ENCODE results near the gene AMZ2. TPM values are rescaled to one million over a fixed set of nuclear protein-coding genes. Genes with fewer than 3 reads are reported as not detected.

The AMZ2 gene
- total RNA-seq, 1 experiment from 2014 or later, result 54.6 TPM

- ChIA-PET CTCF (interaction anchor here (1.1 kb wide), 1 partner anchor 96 kb away, joined by 5 read pairs; no protein-coding TSS in a partner anchor), POLR2A (no interaction called here)
- Mint-ChIP-seq H3K27ac (peak overlapping the region; percentile 1; the same call in 1 of the 2 replicates), H3K27me3 (ENCODE audit: low read depth) (no peaks in the 10 kb centered on the region), H3K9me3 (peaks cover 11% of the 10 kb centered on the region), H3K36me3 (peaks cover 3% of the 10 kb centered on the region), H3K4me3 (no peak overlapping the region), H3K4me1 (peaks cover 17% of the 10 kb centered on the region)
- DNase-seq (ENCODE audit: low spot score) (no peak), ATAC-seq (no peak)
- TF ChIP-seq SMAD4 (CRISPR knock-in tag; IDR thresholded peaks at IDR 0.05) (no peak), PREB (CRISPR knock-in tag; IDR thresholded peaks at IDR 0.05; ENCODE audit: borderline replicate concordance) (no peak), FOXP1 (CRISPR knock-in tag; IDR thresholded peaks at IDR 0.05; ENCODE audit: borderline replicate concordance) (no peak), MYBL2 (CRISPR knock-in tag; IDR thresholded peaks at IDR 0.05) (no peak), ARID4B (CRISPR knock-in tag; IDR thresholded peaks at IDR 0.05; ENCODE audit: borderline replicate concordance) (no peak), OVOL2 (CRISPR knock-in tag; IDR thresholded peaks at IDR 0.05; ENCODE audit: borderline replicate concordance) (no peak), CREB1 (CRISPR knock-in tag; IDR thresholded peaks at IDR 0.05) (no peak), ATF6 (CRISPR knock-in tag; IDR thresholded peaks at IDR 0.05) (no peak), PRDM15 (CRISPR knock-in tag; IDR thresholded peaks at IDR 0.05) (no peak), PRRX2 (CRISPR knock-in tag; IDR thresholded peaks at IDR 0.05) (no peak), E2F5 (CRISPR knock-in tag; IDR thresholded peaks at IDR 0.05) (no peak), ZNF423 (CRISPR knock-in tag; IDR thresholded peaks at IDR 0.05) (no peak), ZNF232 (CRISPR knock-in tag; IDR thresholded peaks at IDR 0.05) (no peak), SMAD3 (CRISPR knock-in tag; IDR thresholded peaks at IDR 0.05; ENCODE audit: borderline replicate concordance) (no peak)
Measured at GRCh38 chr17:68302666-68303065, 54.8 kb downstream of the AMZ2 start.

All from WTC11 (cell line).